Fibroblast of the aortic adventitia (primary cell): Measurements from ENCODE around the gene NAA20. TPM values are rescaled to one million over a fixed set of nuclear protein-coding genes. Genes with fewer than 3 reads are reported as not detected.

ENCODE experiments used
- DNase-seq: peaks from one replicate; pipeline ENCODE4 v3.0.0-alpha.2; 2010; ENCODE audit warnings: low read depth
- H3K4me3 ChIP-seq: 2 replicates; pipeline ENCODE4 v1.5.1; 2011; ENCODE audit warnings: low read depth, mild to moderate bottlenecking, control low read depth, low read length, moderate library complexity
- CTCF ChIP-seq: IDR thresholded peaks from 2 replicates; pipeline ENCODE4 v1.5.1; 2011; ENCODE audit warnings: mild to moderate bottlenecking, low read length, control low read depth, inconsistent platforms; ENCODE audit not compliant: insufficient read depth
- total RNA-seq: library from RNA; depleted of rRNA; stranded (reverse); fragments of >200 nt; gene quantifications from 2 replicates; pipeline ENCODE4 v1.2.3, GENCODE V29; 2012; ENCODE audit warnings: low replicate concordance

Gene NAA20
- total RNA-seq = 19.3 and 49.3 TPM in 2 replicates

GRCh38 chr20:20017001-20017843, at the start of gene NAA20:
TSS of gene NAA20 (plus strand) at chr20:20017362. CDS start at chr20:20017397, 35 bp downstream.
- DNase-seq = peak; percentile 90
- peak within 1 kb of the TSS; percentile 92 for H3K4me3 ChIP-seq
- TF ChIP-seq CTCF = peak; percentile 89

GRCh38 chr20:19967445-19967844, 49.7 kb upstream of the NAA20 start:
- H3K4me3 ChIP-seq = no peak overlapping the region
- no peak for DNase-seq
- no peak for TF ChIP-seq CTCF

DNA sequence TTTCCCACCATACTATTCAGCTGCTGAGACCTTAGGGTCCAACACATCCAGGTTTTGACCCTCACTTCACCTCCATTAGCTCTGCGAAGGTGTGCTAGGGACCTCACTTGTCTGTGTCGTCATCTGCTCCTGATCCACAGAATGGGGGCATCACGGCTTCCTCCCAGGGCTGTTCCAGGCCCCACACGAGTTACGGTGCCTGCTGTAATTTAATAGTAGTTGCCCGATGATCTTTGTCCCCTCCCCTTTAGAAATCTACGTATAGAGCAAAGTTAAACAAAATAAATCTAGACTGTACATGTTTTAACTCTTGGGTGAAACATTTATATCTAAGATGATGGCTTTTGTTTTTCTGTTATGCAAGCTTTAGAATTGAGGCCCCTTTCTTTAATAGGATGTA, 49.1 kb upstream of the NAA20 start:
- no peak for TF ChIP-seq CTCF
- DNase-seq = no peak
- H3K4me3 ChIP-seq = no peak overlapping the region

DNA sequence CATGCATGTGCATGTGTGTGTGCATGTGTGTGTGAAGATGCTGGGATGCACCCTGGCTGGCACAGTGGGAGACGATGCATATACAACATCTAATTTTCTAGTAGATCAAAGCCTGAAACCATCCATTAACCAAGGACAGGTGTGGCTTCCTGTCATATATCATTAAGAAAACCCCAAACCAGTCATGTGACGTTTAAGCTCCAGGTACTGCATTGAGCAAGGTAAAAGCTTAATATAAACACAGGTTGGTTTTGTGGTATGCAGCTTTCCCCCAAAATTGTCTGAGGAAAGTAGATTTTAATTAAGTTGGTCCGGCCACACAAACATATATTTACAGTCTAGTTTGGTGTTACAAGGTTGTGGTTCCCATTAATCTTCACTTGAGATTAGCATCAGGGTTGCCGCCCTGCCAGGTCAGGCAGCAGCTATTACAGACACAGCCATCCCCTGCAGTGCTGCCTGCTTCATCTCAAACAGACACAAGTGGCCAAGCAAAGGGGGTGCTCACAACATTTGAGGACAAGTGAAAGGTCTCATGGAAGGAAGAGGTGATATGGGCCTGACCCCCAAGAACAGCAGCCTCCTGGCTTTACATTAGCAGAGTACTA, 48.6 kb upstream of the NAA20 start:
- H3K4me3 ChIP-seq = no peak overlapping the region
- no peak for DNase-seq
- no peak for TF ChIP-seq CTCF

GRCh38 chr20:19969106-19969505, 48.1 kb upstream of the NAA20 start:
- DNase-seq = no peak
- no peak overlapping the region for H3K4me3 ChIP-seq
- no peak for TF ChIP-seq CTCF

GRCh38 chr20:19969507-19970255, 47.5 kb upstream of the NAA20 start:
- no peak for DNase-seq
- TF ChIP-seq CTCF = no peak
- H3K4me3 ChIP-seq = no peak overlapping the region
